ENCODE results near the gene DUSP22.

DNA sequence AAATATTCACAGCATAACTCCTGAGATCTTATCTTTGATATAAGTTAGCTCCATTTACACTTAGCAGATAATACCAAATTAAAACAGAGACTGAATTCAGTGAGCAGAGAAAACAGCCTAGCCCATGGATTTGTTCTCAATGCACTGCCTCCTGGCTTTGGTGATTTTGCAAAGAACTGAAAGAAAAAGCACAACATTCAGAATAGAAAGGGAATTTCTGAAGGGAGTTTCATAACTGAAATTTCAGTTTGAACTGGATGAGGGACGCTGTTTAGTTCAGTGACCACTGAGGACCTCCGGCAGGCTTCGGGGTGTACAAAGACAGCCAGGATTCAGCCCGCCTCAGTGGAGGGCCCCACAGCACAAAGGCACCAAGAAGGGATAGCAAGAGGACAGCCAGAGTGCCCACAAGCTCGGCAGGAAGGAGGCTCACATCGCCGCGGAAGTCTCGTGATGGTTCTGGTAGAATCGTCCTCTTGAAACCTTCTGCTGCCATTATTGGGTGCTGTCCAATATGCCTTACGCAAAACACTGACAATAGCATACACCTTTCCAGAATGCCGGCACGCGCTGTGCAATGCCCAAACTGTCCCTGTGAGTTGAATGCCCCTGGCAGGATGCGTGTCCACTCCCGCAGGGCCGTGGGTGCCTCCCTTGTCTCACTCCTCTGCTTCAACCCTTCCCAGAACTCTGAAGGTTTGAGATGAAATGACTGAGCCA, 89.6 kb downstream of the DUSP22 start:
- TF ChIP-seq CTCF (IDR thresholded peaks at IDR 0.05) (no peak), EZH2phosphoT487 (IDR thresholded peaks at IDR 0.05) (no peak), EZH2 (IDR thresholded peaks at IDR 0.05) (no peak)
